SK-N-SH (cell line): ENCODE results near the gene ARFIP1.

ENCODE experiments used
- MXI1 ChIP-seq: IDR thresholded peaks from 2 replicates; pipeline ENCODE4 v1.6.1; 2012; ENCODE audit warnings: mild to moderate bottlenecking, low read depth, low read length, improper control_type of control experiment
- RFX5 ChIP-seq: IDR thresholded peaks from 2 replicates; pipeline ENCODE4 v1.6.1; 2012; ENCODE audit warnings: mild to moderate bottlenecking, improper control_type of control experiment, low read length
- TF ChIP-seq, protein P1 (sequence below): fragments of 200-600 bp; sonication (generic); IDR thresholded peaks from 2 replicates; pipeline ENCODE4 v1.6.1; 2017; ENCODE audit warnings: antibody characterized with exemption, mild to moderate bottlenecking, moderate library complexity

DNA sequence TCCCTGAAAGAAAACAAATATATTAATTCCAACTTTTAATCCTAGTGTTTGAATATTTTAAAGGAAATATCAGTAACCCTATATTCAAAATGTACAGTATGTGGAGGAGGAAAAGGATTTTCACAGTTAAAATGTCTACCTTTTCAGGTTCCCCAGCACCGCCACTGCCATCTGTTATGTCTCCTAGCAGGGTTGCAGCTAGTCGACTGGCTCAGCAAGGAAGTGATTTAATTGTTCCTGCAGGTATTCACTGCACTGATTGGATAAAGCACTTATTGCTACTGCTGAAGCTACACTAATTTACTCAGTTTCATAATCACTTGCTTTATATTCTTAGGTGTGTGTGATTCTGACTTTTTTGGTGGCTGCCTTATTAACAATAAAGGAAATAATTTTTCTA is 90.9 kb downstream of the ARFIP1 start:
- TF ChIP-seq, protein P1, sequence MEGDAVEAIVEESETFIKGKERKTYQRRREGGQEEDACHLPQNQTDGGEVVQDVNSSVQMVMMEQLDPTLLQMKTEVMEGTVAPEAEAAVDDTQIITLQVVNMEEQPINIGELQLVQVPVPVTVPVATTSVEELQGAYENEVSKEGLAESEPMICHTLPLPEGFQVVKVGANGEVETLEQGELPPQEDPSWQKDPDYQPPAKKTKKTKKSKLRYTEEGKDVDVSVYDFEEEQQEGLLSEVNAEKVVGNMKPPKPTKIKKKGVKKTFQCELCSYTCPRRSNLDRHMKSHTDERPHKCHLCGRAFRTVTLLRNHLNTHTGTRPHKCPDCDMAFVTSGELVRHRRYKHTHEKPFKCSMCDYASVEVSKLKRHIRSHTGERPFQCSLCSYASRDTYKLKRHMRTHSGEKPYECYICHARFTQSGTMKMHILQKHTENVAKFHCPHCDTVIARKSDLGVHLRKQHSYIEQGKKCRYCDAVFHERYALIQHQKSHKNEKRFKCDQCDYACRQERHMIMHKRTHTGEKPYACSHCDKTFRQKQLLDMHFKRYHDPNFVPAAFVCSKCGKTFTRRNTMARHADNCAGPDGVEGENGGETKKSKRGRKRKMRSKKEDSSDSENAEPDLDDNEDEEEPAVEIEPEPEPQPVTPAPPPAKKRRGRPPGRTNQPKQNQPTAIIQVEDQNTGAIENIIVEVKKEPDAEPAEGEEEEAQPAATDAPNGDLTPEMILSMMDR: no peak
- TF ChIP-seq RFX5: no peak
- TF ChIP-seq MXI1: no peak
